ENCODE data around the gene LCN1.

The LCN1 gene

DNA sequence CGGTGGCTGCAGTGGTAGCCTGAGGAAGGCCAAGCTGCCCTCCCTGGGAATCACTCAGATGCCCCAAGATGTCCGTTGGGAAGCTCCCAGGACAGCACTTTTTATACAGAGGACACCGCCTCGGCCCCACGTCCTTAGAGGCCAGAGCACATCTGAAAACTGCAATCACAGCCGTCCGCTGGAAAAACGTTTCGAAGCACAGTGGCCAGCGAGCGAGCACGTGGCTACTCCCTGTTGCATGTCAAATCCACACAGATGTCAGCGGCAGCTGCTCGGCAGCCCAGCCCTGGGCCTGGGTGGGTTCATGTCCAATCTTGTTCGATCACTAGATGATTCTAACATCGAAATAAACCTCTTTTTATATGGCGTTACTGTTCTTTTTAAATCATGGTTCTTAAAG lies 32.7 kb upstream of the LCN1 start:
- no peak for DNase-seq (ENCODE audit: low spot score)

DNA sequence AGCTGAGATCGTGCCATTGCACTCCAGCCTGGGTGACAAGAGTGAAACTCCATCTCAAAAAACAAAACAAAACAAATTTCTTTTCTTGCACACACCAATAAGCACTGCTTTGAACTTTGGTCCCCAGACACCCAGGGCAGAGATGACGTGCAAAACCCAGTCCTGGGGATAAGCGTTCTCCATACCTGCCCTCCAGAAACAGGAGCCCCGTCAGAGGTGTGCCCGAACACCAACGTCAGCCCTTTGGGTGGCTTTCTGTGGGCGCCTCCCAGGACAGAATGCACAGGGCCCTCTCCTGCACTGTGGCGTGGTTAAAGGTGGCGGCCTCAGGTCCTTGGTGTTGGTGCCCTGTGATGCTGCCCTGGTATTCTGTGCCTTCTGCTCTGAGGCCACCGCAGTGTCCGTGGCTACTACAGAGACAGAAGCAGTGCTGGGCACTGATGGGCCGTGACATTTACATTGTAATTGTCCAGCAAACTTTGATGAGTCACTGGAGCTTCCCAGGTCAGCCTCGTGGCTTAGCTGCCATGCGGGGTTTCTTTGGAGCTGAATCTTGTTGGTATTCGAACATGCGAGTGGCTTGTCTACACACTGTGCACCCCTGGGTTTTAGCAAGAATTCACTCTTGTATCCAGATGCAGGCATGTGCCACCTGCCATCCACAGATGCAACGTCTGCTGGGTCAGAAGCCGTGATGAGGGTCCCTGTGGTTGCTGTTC lies 31.9 kb upstream of the LCN1 start:
- DNase-seq (ENCODE audit: low spot score), result no peak

DNA sequence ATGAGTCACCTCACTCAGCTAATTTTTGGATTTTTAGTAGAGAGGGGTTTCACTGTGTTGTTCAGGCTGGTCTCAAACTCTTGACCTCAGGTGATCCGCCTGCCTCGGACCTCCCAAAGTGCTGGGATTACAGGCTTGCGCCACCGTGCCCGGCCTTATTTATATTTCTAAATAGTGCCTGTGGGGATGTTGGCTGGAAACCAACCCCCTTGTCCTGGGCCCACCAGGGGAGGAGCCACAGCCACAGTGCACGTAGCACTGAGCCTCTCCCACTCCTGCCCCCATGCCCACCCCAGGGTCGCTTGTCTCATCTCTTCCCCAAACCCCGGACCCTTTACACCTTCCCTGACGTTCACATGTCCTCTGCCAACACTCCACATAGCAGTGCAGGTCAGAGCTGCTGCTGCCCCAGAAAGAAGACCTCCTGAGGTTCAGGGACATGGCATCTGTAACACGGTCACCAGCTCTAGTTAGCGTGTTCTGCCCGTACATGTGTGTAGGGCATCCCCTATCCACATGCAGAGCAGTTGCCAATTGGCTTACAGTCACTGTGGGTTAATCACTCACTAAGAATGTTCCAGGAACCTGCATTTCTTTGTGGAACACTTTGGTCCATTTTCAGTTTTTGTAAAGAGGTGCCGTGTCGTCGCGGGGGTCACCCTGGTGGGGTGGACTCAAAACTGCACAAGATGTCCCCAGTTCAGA lies 30.9 kb upstream of the LCN1 start:
- DNase-seq (ENCODE audit: low spot score), result no peak

DNA sequence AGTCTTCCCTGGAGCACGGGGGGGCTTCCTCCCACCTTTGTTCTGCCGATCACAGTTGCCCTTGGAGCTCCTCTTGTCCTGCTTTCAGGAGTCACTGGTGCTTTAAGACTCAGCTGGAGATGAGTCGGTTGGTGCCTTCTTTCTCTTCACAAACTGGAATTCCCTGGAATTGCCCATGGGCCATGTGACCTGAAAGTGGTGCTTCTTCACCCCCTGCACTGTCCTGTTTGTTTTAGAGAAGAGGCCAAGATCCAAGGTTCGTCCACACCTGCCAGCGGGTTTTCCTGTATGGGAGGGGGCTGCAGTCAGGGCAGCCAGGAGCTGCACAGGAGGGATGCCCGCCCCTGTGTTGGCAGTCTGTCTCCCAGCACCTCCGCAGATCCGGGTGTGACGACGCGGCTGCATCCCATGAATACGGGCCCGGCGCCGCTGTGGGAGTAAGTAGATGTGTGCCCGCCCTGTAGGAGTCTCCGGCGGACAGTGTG lies 30.2 kb upstream of the LCN1 start:
- DNase-seq (ENCODE audit: low spot score), result no peak

DNA sequence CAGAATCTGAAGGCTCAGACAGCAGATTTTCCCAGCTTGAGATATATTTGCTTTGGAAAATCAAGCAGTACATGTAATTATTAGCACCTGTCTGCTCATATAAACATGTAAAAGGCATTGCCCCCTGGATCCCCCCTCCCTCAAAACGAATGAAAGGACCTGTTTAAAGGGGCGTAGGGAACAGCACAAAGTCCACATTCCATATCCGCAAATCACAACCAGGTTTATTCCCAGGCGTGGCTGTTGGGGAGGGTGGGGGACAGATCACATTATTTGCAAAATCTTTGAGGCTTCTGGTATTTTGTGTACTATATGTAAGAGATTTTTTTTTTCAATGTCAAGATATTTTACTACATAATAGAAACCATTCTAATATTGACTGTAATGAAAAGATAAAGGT lies 29.5 kb upstream of the LCN1 start:
- no peak for DNase-seq (ENCODE audit: low spot score)

DNA sequence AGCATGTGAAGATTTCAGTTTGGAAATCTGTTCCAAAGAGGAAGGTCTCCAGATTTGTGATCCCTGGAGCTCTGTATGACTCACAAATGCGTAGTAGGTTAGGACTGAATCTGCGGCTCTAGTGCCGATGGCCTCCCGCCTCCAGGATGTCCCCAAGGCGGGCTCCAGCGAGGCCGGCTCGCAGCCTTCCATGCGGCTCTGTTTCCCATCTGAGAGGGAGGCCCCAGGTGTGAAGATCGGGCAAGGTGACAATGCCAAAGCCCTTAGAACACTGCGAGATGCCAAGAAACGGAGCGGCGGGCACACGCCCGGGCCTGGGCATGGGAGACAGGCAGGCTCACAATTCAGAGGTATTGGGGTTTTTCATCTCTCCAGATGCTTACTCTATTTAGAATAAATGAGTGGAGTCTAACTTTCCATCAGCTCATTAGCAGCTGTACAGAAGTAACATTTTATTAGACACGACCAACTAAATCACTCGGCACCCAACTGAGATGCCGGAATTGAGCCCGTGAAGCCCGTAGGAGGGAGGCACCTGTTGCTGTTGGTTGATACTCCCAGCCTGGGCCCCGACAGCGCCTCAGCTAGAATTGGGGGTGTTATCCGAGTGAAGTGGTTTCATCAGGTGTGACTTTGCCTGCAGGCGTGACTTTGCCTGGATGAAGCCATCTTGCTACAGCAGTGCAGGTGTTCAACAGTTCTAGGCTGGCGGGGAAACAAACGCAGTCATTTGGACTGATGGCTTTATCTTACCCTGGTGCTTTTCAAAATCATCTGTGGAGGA lies 28.2 kb upstream of the LCN1 start:
- DNase-seq (ENCODE audit: low spot score), result no peak

DNA sequence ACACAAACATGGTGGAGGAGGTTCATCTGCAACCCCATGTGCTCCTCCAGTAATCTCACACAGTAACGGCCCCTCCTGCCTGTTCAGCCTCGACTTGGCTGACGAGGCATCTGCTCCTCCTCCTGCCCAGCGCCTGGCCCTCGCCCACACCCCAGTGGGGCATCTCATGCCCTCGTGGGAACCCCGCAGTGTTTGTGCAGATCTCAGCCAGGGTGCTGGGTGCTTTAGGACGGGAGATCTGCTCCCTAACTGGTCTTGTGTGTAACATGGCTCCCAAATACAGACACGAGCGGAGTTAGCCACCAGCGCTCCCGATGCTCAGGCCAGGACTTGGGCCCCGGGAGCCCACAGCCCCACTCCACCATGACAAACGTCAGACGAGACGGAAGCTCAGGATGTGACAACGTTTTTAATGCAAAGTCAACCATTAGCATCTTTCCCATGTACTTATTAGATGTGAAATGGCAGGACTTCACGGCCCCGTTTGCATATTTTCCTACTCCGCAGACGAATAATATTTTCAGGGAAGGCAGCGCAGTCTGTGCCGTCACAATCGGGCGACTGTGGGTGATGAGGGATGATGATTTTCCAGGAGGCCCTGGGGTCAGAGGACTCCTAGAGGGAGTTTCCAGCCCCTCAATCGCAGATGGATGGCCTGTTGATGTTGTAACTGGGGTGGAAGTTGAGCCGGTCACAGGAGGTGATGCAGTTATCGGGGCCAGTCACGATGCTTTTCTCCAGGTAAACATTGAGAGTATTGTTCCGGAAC lies 26.3 kb upstream of the LCN1 start:
- DNase-seq (ENCODE audit: low spot score), result no peak

DNA sequence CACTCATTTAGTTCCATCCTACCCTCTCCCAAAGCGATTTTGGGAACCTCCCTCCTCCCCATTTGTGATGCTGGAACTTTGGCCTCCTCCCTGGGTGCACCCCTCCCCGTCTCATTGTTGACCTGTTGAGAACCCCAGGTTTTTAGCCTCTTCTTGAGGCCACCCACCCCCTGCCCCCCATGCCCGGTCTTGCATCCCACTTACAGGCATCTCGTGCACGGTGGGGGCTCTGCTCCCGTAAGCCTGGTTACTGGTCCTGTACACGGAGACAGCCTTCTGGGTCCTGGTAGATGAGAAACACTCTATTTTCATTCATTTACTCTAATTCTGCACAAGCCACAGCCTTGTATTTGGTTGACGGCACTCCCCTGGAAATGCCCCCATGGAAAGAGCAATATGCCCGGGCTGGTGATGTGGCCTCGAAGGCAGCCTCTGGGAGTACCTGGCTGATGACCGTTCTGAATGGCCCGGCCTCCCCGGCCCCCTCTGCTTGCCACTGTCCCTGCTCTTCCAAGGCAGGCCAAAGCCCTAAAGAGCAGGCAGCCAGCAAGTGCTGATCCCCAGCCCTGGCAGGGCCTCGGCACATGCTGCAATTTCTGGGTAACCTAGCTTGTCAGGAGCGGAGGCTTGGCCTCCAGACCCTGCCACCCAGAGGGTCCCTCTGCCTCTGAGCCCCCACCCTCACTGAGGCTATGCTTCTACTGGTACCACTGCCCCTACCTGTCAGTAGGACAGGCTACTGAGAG lies 22.7 kb upstream of the LCN1 start:
- DNase-seq (ENCODE audit: low spot score), result no peak

DNA sequence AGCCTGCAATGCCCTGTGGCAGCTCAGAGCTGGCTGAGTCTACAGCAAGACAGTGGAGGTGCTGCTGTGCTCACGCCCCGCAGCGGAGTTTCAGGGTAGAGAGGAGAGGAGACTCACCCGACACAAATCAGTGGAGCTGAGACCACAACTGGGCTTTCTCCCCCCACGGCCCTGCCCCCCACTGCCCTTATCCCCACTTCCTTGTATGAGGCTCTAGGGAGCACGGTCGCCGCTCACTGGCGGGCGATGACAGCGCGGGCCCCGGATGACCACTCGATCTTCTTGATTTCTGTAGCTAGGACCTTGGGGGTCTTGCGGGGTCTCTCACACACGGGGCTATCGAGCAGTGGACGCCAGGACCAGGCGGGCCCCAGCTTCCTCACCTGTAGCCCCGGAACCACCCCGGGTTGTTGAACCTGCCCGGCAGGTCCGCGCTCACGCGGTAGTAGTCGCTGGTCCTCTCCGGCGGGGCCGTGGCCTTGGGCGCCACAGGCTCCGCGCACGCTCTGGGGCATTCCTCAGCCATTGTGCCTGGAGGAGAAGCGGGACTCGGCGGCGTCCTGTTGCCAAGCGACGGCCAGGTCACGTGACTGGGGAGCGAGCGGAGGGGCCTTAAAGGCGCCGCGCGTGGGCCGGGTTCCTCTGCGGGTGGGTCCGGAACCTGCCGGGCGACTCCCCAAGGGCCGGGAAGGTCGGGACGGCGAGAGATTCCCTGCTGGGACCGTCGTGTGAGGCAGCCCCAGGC lies 21.7 kb upstream of the LCN1 start:
- DNase-seq (ENCODE audit: low spot score), result peak; percentile 73

DNA sequence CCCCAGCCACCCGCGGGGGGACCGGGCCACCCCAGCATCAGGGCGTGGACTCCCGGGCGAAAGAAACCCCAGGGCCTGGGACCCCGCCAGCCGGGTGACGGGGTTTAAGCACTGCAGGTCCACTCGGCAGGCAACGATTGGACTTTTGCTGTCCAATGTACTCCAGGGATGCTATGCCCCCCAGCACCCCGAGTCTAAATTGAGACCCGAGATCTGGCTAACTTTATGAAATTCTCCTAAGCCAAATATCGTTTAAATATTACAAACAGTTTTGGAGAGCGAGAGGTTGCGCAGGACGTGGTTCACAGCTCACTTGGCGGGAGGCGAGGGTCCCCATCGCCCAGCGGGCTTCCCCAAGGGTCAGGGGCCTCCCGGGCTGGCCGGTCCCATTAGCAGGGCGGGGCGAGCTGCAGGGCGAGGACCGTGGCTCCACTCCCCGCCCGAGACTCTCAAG lies 21.1 kb upstream of the LCN1 start:
- DNase-seq (ENCODE audit: low spot score), result no peak

DNA sequence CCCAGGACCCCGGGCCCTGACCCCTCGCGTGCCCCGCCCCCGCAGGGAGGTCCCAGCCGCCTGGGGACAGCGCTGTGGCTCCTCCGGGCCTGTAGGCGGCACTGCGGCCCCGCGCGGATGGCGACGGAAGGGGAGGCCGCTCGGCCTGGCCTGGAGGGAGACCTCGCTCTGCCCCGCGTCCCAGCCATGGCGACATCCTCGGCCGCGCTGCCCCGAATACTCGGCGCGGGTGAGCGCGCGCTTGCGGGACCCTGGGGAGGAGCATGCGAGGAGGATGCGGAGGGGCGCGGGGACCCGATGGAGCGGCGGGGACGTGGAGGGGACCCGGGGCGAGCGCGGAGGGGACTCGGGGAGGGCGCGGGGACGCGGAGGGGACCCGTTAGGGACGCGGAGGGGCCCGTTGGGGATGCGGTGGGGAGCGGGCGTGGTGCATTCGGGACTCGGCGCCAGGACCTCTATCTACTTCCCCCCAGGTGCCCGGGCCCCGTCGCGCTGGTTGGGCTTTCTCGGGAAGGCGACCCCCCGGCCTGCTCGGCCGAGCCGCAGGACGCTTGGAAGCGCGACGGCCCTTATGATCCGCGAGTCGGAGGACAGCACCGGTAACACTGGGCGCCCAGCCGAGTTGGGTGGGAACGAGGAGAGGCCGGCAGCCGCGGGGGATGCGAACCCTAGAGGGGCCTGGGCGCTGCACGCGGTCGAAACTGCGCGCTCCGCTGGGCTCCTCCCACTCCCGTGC lies 20.5 kb upstream of the LCN1 start, which contains the start of gene MRPS2:
TSS of gene MRPS2 (plus strand) at position 158 of the 736 bp plus-strand sequence. CDS start at position 187, 29 bp downstream.
- peak; percentile 79 for DNase-seq (ENCODE audit: low spot score)

DNA sequence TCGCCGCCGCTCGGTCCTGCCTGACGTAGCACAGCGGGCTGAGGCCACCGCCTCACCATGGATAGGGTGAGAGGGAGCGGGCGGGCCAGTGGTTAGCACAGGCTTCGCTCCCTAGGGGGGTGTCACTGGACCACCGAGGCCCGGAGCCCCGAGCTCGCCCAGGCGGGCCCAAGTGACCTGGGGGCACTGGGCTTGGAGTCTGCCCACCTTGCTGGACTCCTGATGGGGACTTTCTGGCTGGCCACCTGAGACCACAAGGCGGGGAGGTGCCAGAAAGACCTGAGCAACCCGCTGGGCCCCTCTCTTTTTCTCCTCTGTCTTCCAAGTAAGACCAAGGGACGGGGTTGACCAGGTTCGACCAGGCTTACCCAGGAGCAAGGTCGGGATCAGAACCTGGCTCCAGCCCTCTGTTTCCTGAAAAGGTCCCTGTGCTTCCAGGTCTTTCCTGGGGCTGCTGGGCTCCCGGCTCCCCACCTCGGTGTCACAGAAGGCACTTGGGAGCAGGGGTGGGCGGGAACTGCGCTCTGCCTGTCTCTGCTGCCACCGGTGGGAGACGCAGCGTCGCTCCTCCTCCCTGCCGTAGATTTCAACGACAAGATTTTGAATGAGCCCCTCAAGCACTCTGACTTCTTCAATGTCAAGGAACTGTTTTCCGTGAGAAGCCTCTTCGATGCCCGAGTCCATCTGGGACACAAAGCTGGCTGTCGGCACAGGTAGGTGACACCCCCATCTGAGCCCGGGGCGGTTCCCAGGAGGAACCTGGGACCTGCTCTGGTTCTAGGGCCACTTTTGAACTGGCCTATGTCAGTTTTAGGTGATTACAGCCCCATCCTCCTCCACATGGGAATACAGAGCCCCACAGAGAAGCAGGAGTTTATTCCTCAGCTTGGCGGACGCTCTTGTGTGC lies 19.7 kb upstream of the LCN1 start:
- peak; percentile 49 for DNase-seq (ENCODE audit: low spot score)

DNA sequence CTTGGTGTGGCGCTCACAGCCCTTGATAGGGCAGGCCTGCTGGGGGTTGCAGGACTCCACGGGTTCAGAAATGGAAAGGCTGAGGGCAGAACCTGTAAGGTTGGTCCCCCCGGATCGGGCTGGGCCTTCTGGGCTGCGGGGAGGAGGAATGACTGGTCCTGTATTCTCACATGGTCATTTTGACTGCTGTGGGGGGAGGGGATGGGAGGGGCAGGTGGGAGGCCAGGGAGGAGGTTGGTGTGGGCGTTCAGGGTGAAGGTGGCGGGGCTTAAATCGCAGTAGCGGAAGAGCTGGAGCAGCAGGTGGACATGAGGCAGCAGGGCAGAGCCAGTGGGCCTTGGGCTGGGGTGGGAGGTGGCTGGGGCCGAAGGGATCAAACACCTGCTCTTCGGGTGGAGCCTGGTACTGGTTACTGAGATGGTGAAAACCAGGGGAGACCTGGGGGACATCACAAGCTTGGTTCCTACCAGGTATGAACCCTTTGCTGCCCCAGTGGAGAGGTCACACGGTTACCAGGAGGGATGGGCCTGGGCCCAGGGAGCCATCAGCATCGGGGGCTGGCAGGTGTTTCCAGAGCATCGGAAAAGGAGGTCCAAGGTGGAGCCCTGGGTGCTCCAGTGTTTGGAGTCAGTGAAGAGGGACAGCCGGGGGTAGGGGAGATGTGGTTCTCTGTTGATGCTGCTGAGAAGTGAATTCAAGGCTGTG lies 18.9 kb upstream of the LCN1 start:
- no peak for DNase-seq (ENCODE audit: low spot score)

DNA sequence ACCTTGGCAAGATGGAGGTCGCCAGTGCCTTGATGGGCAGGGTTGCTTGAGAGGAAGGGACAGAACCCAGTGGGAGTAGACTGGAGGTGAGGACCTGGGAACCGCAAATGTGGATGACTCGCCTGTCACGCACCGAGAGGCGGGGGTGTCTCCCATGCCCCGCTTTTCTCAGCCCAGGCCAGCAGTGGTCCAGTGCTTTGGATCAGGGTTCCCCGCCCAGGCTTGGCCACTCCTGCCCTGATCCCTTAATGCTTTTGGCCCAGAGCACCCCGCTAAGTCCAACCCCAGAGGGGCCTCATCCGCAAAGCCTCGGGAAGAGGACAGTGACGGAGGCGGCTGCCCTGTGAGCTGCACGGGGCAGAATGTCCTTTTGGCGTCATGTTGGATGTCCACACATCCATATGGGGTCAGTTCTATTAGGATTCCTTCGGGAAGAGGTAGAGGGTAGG lies 18.3 kb upstream of the LCN1 start:
- DNase-seq (ENCODE audit: low spot score), result no peak

DNA sequence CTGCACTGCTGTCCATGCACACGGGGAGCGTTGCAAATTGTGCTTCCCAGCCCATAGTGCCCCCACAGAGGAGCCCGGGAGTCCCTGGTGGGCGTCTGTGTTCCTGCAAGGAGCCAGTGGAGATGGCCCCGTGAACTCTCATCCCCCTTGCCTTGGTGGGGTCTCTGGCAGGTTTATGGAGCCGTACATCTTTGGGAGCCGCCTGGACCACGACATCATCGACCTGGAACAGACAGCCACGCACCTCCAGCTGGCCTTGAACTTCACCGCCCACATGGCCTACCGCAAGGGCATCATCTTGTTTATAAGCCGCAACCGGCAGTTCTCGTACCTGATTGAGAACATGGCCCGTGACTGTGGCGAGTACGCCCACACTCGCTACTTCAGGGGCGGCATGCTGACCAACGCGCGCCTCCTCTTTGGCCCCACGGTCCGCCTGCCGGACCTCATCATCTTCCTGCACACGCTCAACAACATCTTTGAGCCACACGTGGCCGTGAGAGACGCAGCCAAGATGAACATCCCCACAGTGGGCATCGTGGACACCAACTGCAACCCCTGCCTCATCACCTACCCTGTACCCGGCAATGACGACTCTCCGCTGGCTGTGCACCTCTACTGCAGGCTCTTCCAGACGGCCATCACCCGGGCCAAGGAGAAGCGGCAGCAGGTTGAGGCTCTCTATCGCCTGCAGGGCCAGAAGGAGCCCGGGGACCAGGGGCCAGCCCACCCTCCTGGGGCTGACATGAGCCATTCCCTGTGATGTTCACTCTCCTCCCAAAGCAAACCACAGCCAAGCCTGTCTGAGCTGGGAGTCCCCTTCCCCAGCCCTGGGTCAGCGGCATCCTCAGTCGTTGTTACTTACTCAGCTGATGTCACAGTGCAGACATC lies 17.6 kb upstream of the LCN1 start:
- no peak for DNase-seq (ENCODE audit: low spot score)

DNA sequence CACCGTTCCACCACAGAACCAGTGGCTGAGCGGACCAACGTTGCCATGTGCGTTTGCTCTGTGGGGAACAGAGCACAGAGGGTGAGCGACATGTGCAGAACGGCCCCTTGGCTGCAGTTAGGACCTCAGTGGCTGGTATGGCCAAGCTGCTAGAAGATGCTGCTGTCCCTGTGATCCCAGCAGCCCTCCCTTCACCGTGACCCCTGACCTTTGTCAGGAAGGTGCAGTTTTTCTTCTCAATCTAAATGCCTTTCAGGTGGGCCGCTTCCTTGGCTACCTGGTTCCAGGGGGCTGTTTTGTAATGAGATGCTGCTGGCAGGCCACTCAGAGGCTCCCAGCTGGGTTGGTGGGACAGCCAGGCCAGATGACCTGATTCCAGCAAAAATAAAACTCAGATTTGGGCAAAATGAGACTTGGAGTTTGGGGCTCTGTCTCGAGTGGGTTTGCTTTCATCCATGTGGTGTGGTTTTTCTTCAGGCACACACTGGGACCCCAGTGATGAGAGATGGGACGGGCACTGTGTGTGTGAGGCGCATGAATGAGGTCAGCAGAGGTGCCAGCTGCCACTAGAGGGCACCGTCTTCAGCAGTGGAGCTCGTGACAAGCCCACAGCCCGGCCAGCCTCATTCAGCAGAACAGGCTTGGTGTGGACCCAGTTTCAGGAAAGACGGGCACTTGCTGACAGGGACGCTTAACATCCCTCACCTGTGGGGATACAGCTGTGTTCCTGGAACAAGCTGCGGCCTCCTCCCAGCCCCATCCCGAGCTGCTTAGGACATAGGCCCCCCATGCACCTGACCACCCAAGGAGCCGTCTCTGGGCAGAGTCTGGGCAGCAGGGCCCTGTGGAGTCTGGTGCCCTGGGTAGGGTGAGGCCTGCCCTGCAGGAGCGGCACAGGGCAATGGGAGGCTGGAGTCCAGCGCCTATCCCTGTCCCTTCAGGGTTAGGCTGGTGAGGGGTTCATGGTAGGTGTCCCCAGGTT lies 16.7 kb upstream of the LCN1 start:
- peak; percentile 53 for DNase-seq (ENCODE audit: low spot score)
